Epithelial cell of esophagus (primary cell): ENCODE measurements around the gene PLXNA4.

Source experiments
- DNase-seq: peaks from one replicate; pipeline ENCODE4 v3.0.0; 2010; ENCODE audit warnings: low read depth
- H3K4me3 ChIP-seq: 2 replicates; pipeline ENCODE4 v1.5.1; 2011; ENCODE audit warnings: mild to moderate bottlenecking, low read length, control low read depth
- TF ChIP-seq, protein P1 (sequence below): IDR thresholded peaks from 2 replicates; pipeline ENCODE4 v1.5.1; 2011; ENCODE audit warnings: low read depth, mild to moderate bottlenecking, low read length, control low read depth, inconsistent platforms; ENCODE audit not compliant: insufficient read depth; ENCODE audit errors: missing control alignments

The PLXNA4 gene

DNA sequence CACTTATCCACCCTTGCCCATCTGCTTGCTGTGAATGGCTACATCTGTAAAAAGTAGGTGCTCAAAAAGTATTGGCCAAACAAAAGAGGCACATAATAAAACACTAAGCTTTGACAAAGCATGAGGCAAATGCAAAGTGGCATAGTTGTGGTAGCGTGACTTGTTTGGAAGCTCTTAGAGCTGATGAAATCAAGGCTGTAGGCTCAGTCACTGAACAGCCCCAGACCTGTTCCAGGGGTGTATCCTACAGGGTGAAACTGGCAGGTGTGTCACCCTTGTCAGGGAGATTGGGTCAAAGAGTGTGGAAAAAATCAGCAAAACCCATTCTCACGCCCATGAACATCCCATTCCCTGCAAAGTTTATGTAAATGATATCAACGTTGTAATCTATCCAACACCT lies 427.4 kb downstream of the PLXNA4 start:
- TF ChIP-seq, protein P1, sequence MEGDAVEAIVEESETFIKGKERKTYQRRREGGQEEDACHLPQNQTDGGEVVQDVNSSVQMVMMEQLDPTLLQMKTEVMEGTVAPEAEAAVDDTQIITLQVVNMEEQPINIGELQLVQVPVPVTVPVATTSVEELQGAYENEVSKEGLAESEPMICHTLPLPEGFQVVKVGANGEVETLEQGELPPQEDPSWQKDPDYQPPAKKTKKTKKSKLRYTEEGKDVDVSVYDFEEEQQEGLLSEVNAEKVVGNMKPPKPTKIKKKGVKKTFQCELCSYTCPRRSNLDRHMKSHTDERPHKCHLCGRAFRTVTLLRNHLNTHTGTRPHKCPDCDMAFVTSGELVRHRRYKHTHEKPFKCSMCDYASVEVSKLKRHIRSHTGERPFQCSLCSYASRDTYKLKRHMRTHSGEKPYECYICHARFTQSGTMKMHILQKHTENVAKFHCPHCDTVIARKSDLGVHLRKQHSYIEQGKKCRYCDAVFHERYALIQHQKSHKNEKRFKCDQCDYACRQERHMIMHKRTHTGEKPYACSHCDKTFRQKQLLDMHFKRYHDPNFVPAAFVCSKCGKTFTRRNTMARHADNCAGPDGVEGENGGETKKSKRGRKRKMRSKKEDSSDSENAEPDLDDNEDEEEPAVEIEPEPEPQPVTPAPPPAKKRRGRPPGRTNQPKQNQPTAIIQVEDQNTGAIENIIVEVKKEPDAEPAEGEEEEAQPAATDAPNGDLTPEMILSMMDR, result no peak
- peak; percentile 65 for DNase-seq
- no peak overlapping the region for H3K4me3 ChIP-seq

DNA sequence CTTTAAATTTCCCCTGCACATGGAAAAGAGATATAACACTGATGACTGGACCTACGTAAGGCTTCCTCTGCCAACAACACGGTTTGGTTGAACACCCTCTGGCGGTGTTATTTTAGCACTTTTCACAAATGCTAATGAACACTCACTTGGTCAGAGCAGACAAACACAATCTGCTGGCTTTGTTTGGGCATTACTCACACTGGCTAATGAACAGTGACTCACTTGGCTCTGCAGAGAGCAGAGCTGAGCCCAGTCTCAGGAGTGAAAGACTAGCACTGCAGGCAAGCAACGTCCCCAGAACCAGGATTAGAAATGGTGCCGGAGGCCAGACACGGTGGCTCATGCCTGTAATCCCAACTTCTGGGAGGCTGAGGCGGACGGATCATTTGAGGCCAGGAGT lies 430.8 kb downstream of the PLXNA4 start:
- DNase-seq, result peak; percentile 96

DNA sequence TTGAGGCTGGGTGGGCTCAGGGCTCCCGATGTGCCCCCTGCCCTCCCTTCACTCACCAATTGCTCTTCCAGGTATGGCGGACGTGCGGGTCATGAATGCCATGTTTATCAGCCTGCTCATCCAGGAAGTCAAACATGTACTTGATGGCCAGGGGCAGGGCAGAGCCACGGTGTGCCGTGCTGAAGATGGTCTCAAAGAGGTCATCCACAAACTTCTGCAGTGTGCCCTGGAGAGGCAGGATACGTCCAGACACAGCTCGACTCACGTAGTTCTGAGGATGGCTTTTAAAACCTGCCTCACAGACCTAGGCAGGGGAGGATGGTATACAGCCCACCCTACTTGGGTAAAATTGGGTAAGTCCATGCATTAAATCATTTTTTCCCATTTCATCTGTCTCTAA lies 431.2 kb downstream of the PLXNA4 start:
- DNase-seq, result no peak
- no peak overlapping the region for H3K4me3 ChIP-seq
- TF ChIP-seq, protein P1, result no peak

More for the DNA sequence above, 430.8 kb downstream of the PLXNA4 start:
- TF ChIP-seq, protein P1, result no peak
- no peak overlapping the region for H3K4me3 ChIP-seq

DNA sequence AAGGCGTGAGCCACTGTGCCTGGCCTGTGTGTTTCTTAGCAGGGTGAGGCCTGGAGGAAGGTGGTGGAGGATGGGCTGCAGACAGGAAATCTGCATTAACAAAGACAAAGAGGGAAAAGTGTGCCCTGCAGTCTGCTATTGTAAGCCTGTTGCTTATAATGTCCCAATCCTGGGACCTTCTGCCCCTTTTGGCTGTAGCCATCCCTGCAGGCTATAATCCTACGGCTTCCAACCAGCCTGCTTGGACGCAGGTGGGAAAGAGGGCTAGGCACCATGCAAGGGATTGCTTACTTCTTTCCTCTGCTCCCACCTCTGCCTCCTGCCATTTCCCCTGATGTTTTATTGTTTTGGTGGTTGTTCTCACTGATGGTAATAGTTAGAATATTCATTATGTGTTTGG lies 434.3 kb downstream of the PLXNA4 start:
- H3K4me3 ChIP-seq, result no peak overlapping the region
- DNase-seq, result no peak
- TF ChIP-seq, protein P1, result no peak

DNA sequence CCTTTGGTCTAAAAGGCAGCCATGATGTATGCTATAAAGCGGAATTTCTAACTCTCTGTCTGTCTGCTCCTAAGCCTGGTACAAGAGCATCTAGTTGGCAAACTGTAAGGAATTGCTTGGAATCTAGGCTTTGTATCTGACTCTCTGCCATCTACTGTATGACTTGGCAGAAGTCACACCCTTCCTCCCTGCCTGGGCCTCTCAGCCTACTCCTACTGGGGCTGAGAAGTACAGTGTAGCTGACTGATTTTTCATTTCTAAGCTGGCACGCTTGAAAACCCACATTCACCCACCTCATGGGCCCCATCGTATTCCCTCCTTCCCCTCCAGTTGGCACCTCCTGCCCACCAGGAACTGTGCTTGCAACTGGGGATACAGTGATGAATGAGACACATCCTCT lies 435.2 kb downstream of the PLXNA4 start:
- TF ChIP-seq, protein P1, result no peak
- DNase-seq, result peak; percentile 32
- H3K4me3 ChIP-seq, result no peak overlapping the region

DNA sequence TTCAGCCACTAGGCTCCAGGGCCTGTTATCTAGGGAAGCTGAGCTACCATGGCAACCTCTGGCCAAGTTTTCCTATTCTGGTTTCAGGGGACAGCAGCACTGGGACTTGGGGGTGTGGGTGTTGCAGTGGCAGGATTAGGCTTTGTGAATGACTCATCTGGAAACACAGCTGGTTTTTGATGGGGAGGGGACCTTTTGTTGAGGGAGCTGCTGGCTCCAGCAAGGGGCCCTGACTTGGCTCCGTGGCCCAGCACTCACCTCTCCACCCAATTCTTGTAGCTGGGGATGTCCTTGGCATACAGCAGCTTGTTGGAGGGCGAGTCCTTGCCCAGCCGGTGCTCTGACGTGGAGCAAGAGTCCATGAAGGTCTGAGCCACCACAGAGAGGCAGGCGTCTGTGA lies 435.9 kb downstream of the PLXNA4 start:
- TF ChIP-seq, protein P1, result no peak
- no peak for DNase-seq
- no peak overlapping the region for H3K4me3 ChIP-seq

DNA sequence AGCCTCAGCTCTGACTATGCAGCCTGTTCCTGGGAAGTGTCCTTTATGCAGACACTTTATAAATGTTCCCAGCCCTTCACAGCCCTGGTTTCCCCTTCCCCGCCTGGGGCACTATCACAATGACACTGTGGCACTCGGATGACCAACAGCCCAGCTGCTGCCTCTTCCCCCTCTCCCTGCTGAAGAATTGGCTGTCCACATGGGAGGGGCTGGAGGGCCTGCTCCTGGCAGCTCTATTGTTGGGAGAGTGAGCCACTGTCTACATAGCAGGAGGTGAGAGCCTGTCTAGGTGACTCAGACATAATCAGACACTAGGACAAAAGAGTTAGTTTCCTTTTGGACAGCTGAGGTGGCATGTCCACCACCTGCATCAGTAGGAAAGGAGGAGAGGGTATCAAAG lies 437.5 kb downstream of the PLXNA4 start:
- TF ChIP-seq, protein P1, result no peak
- no peak overlapping the region for H3K4me3 ChIP-seq
- peak; percentile 65 for DNase-seq
